ENCODE results near the gene NELL1.

DNA sequence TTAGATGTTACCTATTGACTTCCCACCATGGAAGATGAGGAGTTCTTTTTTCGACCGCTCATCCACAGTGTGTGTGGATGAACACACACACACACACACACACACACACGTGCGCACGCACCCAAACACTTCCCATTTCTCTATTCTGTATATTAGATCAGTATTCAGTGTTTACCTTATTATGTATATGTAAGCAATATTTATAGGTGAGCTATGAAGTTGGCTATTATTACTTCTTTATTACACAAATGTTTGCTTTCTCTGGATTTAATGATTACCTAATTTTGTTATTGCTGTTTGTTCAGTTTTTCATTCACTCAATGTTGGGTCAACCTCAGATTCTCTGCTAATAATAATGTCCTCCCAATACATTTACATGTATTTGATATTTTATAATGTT is 721.0 kb downstream of the NELL1 start:
- TF ChIP-seq, protein P1, sequence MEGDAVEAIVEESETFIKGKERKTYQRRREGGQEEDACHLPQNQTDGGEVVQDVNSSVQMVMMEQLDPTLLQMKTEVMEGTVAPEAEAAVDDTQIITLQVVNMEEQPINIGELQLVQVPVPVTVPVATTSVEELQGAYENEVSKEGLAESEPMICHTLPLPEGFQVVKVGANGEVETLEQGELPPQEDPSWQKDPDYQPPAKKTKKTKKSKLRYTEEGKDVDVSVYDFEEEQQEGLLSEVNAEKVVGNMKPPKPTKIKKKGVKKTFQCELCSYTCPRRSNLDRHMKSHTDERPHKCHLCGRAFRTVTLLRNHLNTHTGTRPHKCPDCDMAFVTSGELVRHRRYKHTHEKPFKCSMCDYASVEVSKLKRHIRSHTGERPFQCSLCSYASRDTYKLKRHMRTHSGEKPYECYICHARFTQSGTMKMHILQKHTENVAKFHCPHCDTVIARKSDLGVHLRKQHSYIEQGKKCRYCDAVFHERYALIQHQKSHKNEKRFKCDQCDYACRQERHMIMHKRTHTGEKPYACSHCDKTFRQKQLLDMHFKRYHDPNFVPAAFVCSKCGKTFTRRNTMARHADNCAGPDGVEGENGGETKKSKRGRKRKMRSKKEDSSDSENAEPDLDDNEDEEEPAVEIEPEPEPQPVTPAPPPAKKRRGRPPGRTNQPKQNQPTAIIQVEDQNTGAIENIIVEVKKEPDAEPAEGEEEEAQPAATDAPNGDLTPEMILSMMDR (IDR thresholded peaks at IDR 0.05): no peak
- no peak for TF ChIP-seq TCF7L2 (IDR thresholded peaks at IDR 0.05; ENCODE audit: low read depth, low read length)
- TF ChIP-seq, protein P2, sequence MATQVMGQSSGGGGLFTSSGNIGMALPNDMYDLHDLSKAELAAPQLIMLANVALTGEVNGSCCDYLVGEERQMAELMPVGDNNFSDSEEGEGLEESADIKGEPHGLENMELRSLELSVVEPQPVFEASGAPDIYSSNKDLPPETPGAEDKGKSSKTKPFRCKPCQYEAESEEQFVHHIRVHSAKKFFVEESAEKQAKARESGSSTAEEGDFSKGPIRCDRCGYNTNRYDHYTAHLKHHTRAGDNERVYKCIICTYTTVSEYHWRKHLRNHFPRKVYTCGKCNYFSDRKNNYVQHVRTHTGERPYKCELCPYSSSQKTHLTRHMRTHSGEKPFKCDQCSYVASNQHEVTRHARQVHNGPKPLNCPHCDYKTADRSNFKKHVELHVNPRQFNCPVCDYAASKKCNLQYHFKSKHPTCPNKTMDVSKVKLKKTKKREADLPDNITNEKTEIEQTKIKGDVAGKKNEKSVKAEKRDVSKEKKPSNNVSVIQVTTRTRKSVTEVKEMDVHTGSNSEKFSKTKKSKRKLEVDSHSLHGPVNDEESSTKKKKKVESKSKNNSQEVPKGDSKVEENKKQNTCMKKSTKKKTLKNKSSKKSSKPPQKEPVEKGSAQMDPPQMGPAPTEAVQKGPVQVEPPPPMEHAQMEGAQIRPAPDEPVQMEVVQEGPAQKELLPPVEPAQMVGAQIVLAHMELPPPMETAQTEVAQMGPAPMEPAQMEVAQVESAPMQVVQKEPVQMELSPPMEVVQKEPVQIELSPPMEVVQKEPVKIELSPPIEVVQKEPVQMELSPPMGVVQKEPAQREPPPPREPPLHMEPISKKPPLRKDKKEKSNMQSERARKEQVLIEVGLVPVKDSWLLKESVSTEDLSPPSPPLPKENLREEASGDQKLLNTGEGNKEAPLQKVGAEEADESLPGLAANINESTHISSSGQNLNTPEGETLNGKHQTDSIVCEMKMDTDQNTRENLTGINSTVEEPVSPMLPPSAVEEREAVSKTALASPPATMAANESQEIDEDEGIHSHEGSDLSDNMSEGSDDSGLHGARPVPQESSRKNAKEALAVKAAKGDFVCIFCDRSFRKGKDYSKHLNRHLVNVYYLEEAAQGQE (IDR thresholded peaks at IDR 0.05; ENCODE audit: insufficient read depth in 1 of 2, low read depth in 2 of 2, low read length in 1 of 2): no peak
- TF ChIP-seq POLR2AphosphoS5 (IDR thresholded peaks at IDR 0.05; ENCODE audit: low read depth, low read length): no peak
